Stomach (tissue), 4 donors: ENCODE data around the gene ZNF615.
"Not testable (repeated sequence)": the region's sequence is repeated elsewhere in the genome, so short reads cannot be mapped to it uniquely, and the experiment has no call there.

Experiments
- POLR2A ChIP-seq, 4 donors: fragments of 450-650 bp; IDR thresholded peaks; one replicate each; pipeline ENCODE4 v1.6.1; 2016; ENCODE audit warnings: antibody characterized with exemption in 4 of 4, control low read depth in 2 of 4, mild to moderate bottlenecking in 1 of 4, moderate library complexity in 1 of 4
- POLR2AphosphoS5 ChIP-seq, 3 donors: sonication (generic); formaldehyde crosslinking; IDR thresholded peaks; one replicate each; pipeline ENCODE4 v1.6.1; 2016; ENCODE audit warnings: antibody characterized with exemption in 3 of 3
- TF ChIP-seq, protein P1 (sequence below), 7 experiments: fragments of 450-650 bp in 4 of 7; fragments of 200-600 bp in 3 of 7; sonication (generic) in 3 of 7; IDR thresholded peaks; one replicate each; pipeline ENCODE4 v1.5.1; 2016 to 2019; ENCODE audit warnings: antibody characterized with exemption in 7 of 7, control low read depth in 2 of 7, mild to moderate bottlenecking in 1 of 7

GRCh38 chr19:52051736-52052135 lies 43.7 kb upstream of the ZNF615 start:
- TF ChIP-seq, protein P1, sequence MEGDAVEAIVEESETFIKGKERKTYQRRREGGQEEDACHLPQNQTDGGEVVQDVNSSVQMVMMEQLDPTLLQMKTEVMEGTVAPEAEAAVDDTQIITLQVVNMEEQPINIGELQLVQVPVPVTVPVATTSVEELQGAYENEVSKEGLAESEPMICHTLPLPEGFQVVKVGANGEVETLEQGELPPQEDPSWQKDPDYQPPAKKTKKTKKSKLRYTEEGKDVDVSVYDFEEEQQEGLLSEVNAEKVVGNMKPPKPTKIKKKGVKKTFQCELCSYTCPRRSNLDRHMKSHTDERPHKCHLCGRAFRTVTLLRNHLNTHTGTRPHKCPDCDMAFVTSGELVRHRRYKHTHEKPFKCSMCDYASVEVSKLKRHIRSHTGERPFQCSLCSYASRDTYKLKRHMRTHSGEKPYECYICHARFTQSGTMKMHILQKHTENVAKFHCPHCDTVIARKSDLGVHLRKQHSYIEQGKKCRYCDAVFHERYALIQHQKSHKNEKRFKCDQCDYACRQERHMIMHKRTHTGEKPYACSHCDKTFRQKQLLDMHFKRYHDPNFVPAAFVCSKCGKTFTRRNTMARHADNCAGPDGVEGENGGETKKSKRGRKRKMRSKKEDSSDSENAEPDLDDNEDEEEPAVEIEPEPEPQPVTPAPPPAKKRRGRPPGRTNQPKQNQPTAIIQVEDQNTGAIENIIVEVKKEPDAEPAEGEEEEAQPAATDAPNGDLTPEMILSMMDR (IDR thresholded peaks at IDR 0.05): not testable (repeated sequence)
- TF ChIP-seq POLR2AphosphoS5, POLR2A (IDR thresholded peaks at IDR 0.05): not testable (repeated sequence)
